Activated CD4-positive, alpha-beta T cell treated with anti-CD3 and anti-CD28 coated beads, Interleukin-2, amount 50 U/mL, for 16 hours (primary cell): ENCODE data around the gene TEX19.

Experiments used
- DNase-seq: peaks from one replicate; pipeline ENCODE4 v3.0.0-alpha.2; 2020

TEX19 gene

DNA sequence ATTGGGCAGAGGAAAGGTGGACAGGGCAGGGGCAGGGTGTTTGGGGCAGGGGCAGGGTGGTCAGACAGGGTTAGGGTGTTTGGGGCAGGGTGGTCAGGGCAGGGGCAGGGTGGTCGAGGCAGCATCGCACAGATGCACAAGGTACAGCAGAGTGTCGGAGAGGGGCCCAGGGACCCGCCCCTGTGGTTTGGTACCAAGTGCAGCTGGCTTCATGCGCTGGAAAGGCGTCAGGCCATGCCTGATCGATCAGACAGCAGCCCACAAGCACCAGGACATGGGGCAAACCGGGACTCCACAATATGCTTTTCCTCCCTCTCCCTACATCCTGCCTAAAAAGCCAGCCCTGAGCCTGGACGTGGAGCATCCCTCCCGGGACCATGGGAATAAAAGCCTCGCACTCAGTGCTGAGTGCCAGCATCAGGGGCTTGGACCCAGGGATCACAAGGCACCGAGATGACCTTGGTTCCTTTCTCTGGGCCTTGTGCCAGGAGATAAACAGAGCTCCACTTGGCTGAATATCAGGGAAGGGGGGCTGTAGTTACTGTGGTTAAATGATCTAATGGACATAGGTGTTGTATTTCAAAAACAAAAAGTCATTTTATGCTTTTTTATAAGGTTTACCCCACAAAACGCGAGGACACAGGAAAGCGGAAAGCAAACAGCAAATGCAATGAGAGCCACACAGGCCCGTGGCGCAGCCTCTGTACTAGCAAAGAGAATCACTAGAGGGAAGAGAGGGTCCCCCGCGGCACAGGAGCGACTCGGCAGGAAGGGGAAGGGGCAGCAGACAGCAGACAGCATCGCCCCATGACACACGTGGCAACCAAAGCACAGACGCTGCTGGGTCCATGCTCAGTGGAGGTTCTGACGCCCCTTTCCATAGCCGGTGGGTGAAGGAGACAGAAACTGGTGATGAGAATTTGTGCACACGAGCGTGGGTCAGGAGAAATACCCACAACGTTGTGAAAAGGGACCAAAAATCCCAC, 53.8 kb downstream of the TEX19 start:
- DNase-seq = no peak
